IPS DF 4.7 (cell line): ENCODE results near the gene C10orf90.

Experiments
- DNase-seq: peaks from one replicate; pipeline ENCODE4 v3.0.0-alpha.2; 2013; ENCODE audit warnings: low spot score; ENCODE audit errors: extremely low read depth

C10orf90 gene

GRCh38 chr10:126670056-126670894, at the start of gene C10orf90:
TSS of gene C10orf90 (minus strand) at chr10:126670693. CDS start at chr10:126670480, 213 bp downstream.
- no peak for DNase-seq

- no peak for DNase-seq
Measured at GRCh38 chr10:126716366-126716765, 45.9 kb upstream of the C10orf90 start.

- DNase-seq, result no peak
Measured at GRCh38 chr10:126713594-126713993, 43.1 kb upstream of the C10orf90 start.

DNA sequence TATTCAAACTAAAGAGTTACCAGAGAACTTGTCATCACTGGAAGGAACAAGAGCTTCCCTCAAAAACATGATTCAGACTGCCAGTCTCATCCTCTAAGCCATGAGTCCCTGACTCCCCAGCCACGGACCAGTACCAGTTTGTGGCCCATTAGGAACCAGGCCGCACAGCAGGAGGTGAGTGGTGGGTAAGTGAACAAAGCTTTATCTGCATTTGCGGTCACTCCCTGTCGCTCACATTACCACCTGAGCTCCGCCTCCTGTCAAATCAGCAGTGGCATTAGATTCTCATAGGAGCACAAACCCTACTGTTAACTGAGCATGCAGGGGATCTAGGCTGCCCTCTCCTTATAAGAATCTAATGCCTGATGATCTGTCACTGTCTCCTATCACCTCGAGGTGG, 42.2 kb upstream of the C10orf90 start:
- no peak for DNase-seq

- no peak for DNase-seq
Measured at GRCh38 chr10:126705951-126706565, 35.6 kb upstream of the C10orf90 start.

GRCh38 chr10:126705131-126705530, 34.6 kb upstream of the C10orf90 start:
- DNase-seq, result no peak

DNA sequence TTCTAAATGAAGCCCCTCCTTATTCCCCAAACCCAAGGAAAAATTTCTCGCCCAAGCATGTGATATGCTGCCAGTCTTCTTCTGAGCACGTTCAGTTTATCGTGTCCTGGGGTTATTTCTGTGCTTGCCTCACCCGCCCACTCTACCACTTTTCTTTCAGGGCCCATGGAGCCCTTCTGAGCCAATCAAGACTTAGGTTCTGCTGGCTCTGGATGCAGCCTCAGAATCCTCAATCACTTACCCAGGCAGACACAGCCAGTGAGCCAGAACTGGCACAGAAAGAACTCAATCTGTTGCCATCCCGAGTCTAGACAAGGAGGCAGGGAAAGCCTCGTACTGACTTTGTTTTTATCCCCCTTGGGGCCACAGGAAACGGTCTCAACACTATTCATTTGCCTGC, 34.2 kb upstream of the C10orf90 start:
- DNase-seq, result no peak

- DNase-seq, result no peak
Measured at GRCh38 chr10:126702181-126702580, 31.7 kb upstream of the C10orf90 start.

DNA sequence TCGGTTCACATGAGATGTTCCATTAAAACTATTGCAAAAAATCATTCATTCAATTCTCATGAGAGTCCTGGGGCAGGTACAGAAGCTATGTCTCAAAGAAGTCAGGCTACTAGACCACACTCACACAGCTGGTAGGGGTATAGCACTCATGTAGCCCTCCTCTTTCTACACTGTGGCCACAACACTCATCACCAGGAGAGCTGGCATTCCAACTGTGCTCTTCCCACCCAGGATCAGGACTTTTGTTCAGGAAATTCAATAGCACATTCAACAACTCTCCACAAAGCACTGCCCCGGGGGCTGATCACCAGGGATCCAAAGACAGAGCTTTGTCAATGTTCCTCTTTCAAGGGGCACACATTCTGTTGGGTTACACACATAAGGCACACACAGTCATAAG, 31.0 kb upstream of the C10orf90 start:
- no peak for DNase-seq

DNA sequence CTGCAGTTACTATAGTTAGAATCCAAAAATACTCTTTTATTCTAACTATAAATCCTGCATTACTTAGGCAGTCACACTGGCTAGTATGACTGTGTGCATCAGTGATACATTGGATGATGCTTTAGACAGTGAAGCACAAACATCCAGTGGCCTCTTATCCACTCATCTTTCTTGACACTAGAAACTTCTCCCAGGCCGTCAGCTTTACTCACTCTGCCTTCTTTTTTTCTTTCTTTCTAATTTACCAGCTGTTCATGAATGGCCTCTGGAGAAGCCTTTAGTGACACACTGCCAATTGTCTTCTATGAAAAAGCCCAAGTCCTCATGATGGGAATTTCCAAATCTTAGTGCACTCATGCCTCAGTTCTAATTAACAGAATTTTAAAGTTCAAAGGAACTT, 26.2 kb upstream of the C10orf90 start:
- DNase-seq, result no peak

- no peak for DNase-seq
Measured at GRCh38 chr10:126691456-126691855, 21.0 kb upstream of the C10orf90 start.

GRCh38 chr10:126690534-126690933, 20.0 kb upstream of the C10orf90 start:
- no peak for DNase-seq

- no peak for DNase-seq
Measured at GRCh38 chr10:126689461-126689994, 19.0 kb upstream of the C10orf90 start.

DNA sequence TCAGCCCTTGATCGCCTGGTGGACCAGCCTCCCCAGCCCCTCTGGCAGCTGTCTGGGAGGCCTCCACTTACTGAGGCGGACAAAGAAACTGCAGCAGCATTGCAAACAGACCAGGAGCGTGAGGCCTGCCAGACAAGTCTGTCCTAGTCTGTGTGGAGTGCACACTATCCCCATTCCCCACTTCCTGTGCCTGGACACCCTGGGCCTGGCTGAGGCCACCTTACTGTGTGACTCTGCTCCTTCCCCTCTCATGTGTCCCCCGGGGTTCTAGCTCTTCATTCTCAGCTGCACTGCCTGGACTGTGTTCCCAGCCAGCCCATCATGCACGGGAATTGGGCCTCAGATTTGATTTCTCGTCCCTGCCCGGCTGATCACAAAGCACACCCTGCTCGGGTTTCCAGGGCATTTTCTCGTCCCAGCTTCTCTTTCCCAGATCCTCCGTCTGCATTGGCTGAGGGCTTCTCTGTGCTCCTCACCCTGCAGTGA, 16.7 kb upstream of the C10orf90 start:
- DNase-seq, result no peak

- no peak for DNase-seq
Measured at GRCh38 chr10:126686719-126687118, 16.2 kb upstream of the C10orf90 start.

DNA sequence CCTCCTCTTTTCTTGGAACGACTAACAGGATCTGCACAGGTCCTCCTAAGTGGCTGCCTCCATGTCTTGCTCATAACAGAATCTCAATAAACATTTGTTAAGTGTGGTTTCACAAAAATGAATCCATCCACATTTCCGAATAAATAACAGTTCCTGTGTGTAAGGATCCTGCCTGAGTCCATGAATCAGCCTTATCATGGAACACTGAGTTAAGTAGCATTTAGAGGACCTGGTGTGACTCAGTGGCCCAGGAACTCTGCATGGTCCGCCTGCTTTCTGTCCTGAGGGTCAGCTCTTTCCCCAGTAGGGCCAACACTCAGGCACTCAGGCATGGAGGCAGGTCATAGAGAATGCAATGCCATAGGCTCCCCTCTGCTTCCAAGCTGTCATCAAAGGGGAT, 15.8 kb upstream of the C10orf90 start:
- no peak for DNase-seq

GRCh38 chr10:126685756-126686155, 15.3 kb upstream of the C10orf90 start:
- DNase-seq, result no peak

GRCh38 chr10:126684171-126684745, 13.8 kb upstream of the C10orf90 start:
- DNase-seq, result no peak

GRCh38 chr10:126683466-126683865, 13.0 kb upstream of the C10orf90 start:
- no peak for DNase-seq

- DNase-seq, result no peak
Measured at GRCh38 chr10:126675656-126676438, 5.4 kb upstream of the C10orf90 start.
